Activated CD4-positive, alpha-beta memory T cell treated with anti-CD3 and anti-CD28 coated beads for 36 hours (primary cell): ENCODE results near the gene FGB. TPM values are rescaled to one million over a fixed set of nuclear protein-coding genes. Genes with fewer than 3 reads are reported as not detected.

Experiments
- CTCF ChIA-PET: fragments of 350-600 bp; sonication (Branson Sonifier 250); formaldehyde crosslinking; loops from one replicate; lab custom pipeline; 2021; ENCODE audit warnings: antibody characterized with exemption, inconsistent platforms; lab: Charles Lee
- POLR2A ChIA-PET: fragments of 350-600 bp; sonication (Branson Sonifier 250); formaldehyde crosslinking; loops from one replicate; lab custom pipeline; 2021; ENCODE audit warnings: antibody characterized with exemption; lab: Charles Lee
- DNase-seq: peaks from one replicate; pipeline ENCODE4 v3.0.0-alpha.2; 2020
- H3K27ac Mint-ChIP-seq: one replicate; pipeline ENCODE4 v1.8.0; 2021; ENCODE audit warnings: mixed read lengths
- H3K27me3 Mint-ChIP-seq: one replicate; pipeline ENCODE4 v1.8.0; 2021; ENCODE audit warnings: mixed read lengths
- H3K36me3 Mint-ChIP-seq: one replicate; pipeline ENCODE4 v1.8.0; 2021; ENCODE audit warnings: mixed read lengths
- H3K4me1 Mint-ChIP-seq: one replicate; pipeline ENCODE4 v1.8.0; 2021; ENCODE audit warnings: low read depth, mixed read lengths
- H3K4me3 Mint-ChIP-seq: one replicate; pipeline ENCODE4 v1.8.0; 2021; ENCODE audit warnings: mild to moderate bottlenecking, mixed read lengths
- H3K9me3 Mint-ChIP-seq: one replicate; pipeline ENCODE4 v1.8.0; 2021; ENCODE audit warnings: mixed read lengths
- intact Hi-C: fragments of 100-400 bp; cut with micrococcal nuclease; formaldehyde crosslinking; loops from one replicate; pipeline ENCODE4 v1.15.1; 2023
- total RNA-seq, 2 experiments: library from RNA; stranded (reverse); gene quantifications; one replicate each; pipeline ENCODE4 v1.2.3, GENCODE V29; 2021

Gene FGB
- total RNA-seq, 2 experiments from 2014 or later: not detected

DNA sequence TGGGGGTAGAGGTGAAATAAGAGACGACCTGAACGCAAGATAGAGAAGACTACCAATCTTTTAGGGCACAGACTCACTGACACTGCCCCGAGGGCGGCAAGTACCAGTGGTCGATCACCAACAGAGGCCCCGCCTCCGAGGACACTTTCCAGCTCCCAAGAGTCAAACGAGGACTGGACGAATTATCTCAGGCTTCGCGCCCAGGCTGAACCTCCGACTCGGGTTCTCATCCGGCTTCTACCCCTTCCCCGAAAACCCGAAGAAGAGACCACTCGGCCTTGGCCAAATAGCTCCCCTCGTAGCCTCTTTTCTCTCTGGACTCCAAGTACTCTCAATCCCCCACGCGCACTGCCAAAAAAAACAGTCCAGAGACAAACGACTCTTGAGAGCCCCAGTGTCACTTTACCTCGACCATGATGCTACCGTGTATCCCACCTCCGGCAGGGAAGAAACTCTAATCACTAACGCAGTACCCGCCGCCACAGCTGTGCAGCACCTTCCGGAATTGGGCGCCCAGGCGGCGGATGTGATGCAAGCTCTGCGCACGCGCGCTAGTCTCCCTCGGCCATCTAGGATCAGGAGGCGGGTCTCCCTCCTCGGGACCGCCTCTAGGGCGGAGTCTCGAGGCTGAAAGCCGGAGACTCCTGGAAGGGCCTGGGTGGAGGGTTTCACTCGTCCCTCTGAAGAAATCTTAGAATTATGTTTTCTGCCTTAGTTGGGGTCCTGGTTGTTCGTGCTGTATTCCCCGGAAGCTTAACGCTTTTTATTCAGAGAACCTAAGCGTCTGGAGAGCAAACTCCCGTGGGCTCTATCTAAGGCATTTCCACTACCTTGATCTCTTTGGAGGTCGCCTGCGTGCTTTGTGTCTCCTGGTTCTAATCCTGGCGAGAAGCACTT lies 12.7 kb upstream of the FGB start, which contains the start of gene PLRG1:
TSS of gene PLRG1 (minus strand) at position 507 of the 897 bp plus-strand sequence. CDS start at position 415, 92 bp downstream.
- peak within 1 kb of the TSS; percentile 93 for H3K4me3 Mint-ChIP-seq
- ChIA-PET POLR2A (interaction anchor here (1.1 kb wide), 2 partner anchors 20 to 826 kb away, joined by 3 read pairs; no protein-coding TSS in a partner anchor), CTCF (interaction anchor here (0.6 to 8.0 kb wide), 13 partner anchors 10 to 1403 kb away, joined by 3 to 222 read pairs (median 4); partner anchors contain the start of genes CTSO and FGB)
- H3K9me3 Mint-ChIP-seq: no peaks in the 10 kb centered on the region
- intact Hi-C loops: loop anchor here (1.0 to 5.0 kb wide), 3 partner anchors 172 to 826 kb away; partner anchors contain the start of gene MAP9
- peak within 1 kb of the TSS; percentile 88 for H3K27ac Mint-ChIP-seq
- no peaks in the 10 kb centered on the region for H3K27me3 Mint-ChIP-seq
- H3K36me3 Mint-ChIP-seq: peaks cover 16% of the 10 kb centered on the region
- peaks cover 20% of the 10 kb centered on the region for H3K4me1 Mint-ChIP-seq
- peak; percentile 97 for DNase-seq

GRCh38 chr4:154551872-154552686 lies 10.7 kb upstream of the FGB start:
- peaks cover 9% of the 10 kb centered on the region for H3K36me3 Mint-ChIP-seq
- H3K4me1 Mint-ChIP-seq: peaks cover 20% of the 10 kb centered on the region
- H3K4me3 Mint-ChIP-seq: no peak overlapping the region
- ChIA-PET CTCF (interaction anchor here (0.6 to 8.0 kb wide), 10 partner anchors 8 to 1425 kb away, joined by 3 to 222 read pairs (median 6); no protein-coding TSS in a partner anchor), POLR2A (no interaction called here)
- no peaks in the 10 kb centered on the region for H3K27me3 Mint-ChIP-seq
- DNase-seq: peak; percentile 80
- H3K27ac Mint-ChIP-seq: no peak overlapping the region
- H3K9me3 Mint-ChIP-seq: no peaks in the 10 kb centered on the region
- intact Hi-C loops: loop anchor here (1.0 to 5.0 kb wide), 6 partner anchors 66 to 1401 kb away; partner anchors contain the start of gene CTSO

DNA sequence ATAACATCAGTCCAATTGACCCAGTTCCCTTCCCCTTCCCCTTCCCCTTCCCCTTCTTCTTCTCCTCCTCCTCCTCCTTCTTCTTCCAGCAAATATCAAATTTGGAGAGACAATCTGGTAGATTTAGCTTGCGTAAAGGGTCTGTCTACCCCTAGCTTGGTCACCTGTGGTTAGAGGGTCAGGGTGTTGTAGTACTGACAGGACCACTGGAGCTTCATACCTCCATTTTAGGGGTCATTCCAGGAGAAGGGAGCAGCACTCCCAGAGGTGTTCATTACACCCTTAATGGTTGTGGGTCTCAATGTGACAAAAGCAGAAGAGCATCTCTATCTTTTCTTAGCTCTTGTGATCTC lies 3.7 kb upstream of the FGB start:
- Mint-ChIP-seq H3K27ac (no peak overlapping the region), H3K4me1 (peaks cover 5% of the 10 kb centered on the region), H3K36me3 (no peaks in the 10 kb centered on the region), H3K9me3 (no peaks in the 10 kb centered on the region), H3K27me3 (peaks cover 2% of the 10 kb centered on the region), H3K4me3 (no peak overlapping the region)
- DNase-seq: no peak
- CTCF ChIA-PET: interaction anchor here (0.6 to 6.0 kb wide), 11 partner anchors 9 to 817 kb away, joined by 3 to 98 read pairs (median 3); partner anchors contain the start of gene PLRG1
- intact Hi-C loops: loop anchor here (1.0 kb wide), 1 partner anchor 63 kb away; no protein-coding TSS in a partner anchor
- POLR2A ChIA-PET: no interaction called here

- intact Hi-C loops: loop anchor here (1.0 kb wide), 1 partner anchor 63 kb away; no protein-coding TSS in a partner anchor
- peaks cover 2% of the 10 kb centered on the region for H3K27me3 Mint-ChIP-seq
- DNase-seq: no peak
- no peak overlapping the region for H3K4me3 Mint-ChIP-seq
- no peaks in the 10 kb centered on the region for H3K36me3 Mint-ChIP-seq
- no peaks in the 10 kb centered on the region for H3K9me3 Mint-ChIP-seq
- H3K4me1 Mint-ChIP-seq: peaks cover 5% of the 10 kb centered on the region
- no peak overlapping the region for H3K27ac Mint-ChIP-seq
- ChIA-PET POLR2A (no interaction called here), CTCF (interaction anchor here (0.6 to 6.0 kb wide), 10 partner anchors 8 to 816 kb away, joined by 3 to 98 read pairs (median 4); partner anchors contain the start of gene PLRG1)
Measured at GRCh38 chr4:154559494-154560418, 3.1 kb upstream of the FGB start.

- Mint-ChIP-seq H3K36me3 (no peaks in the 10 kb centered on the region), H3K4me1 (peaks cover 5% of the 10 kb centered on the region), H3K27ac (no peak overlapping the region), H3K4me3 (no peak overlapping the region), H3K9me3 (no peaks in the 10 kb centered on the region), H3K27me3 (peaks cover 2% of the 10 kb centered on the region)
- ChIA-PET POLR2A (no interaction called here), CTCF (interaction anchor here (3.0 to 6.0 kb wide), 2 partner anchors 10 to 60 kb away, joined by 26 to 98 read pairs; partner anchors contain the start of gene PLRG1)
- DNase-seq: no peak
- intact Hi-C loops: no loop called here
Measured at GRCh38 chr4:154560419-154560801, 2.4 kb upstream of the FGB start.

GRCh38 chr4:154560824-154561231 lies 2.0 kb upstream of the FGB start:
- no peaks in the 10 kb centered on the region for H3K9me3 Mint-ChIP-seq
- intact Hi-C loops: no loop called here
- no peaks in the 10 kb centered on the region for H3K36me3 Mint-ChIP-seq
- POLR2A ChIA-PET: no interaction called here
- CTCF ChIA-PET: interaction anchor here (3.0 to 6.0 kb wide), 2 partner anchors 11 to 60 kb away, joined by 26 to 98 read pairs; partner anchors contain the start of gene PLRG1
- peaks cover 2% of the 10 kb centered on the region for H3K27me3 Mint-ChIP-seq
- peaks cover 5% of the 10 kb centered on the region for H3K4me1 Mint-ChIP-seq
- no peak for DNase-seq
- no peak overlapping the region for H3K27ac Mint-ChIP-seq
- no peak overlapping the region for H3K4me3 Mint-ChIP-seq

DNA sequence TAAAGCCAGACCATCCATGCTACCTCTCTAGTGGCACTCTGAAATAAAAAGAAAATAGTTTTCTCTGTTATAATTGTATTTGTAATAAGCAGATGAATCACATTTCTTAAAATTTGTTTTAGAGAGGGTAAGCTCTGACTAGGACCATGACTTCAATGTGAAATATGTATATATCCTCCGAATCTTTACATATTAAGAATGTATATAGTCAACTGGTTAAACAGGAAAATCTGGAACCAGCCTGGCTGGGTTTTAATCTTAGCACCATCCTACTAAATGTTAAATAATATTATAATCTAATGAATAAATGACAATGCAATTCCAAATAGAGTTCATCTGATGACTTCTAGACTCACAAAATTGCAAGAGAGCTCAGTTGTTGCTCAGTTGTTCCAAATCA lies 1.5 kb downstream of the FGB start:
- peaks cover 5% of the 10 kb centered on the region for H3K4me1 Mint-ChIP-seq
- H3K4me3 Mint-ChIP-seq: no peak overlapping the region
- H3K36me3 Mint-ChIP-seq: no peaks in the 10 kb centered on the region
- DNase-seq: no peak
- intact Hi-C loops: no loop called here
- CTCF ChIA-PET: interaction anchor here (1.3 to 1.5 kb wide), 2 partner anchors 9 to 54 kb away, joined by 3 to 6 read pairs; no protein-coding TSS in a partner anchor
- POLR2A ChIA-PET: no interaction called here
- no peaks in the 10 kb centered on the region for H3K9me3 Mint-ChIP-seq
- no peak overlapping the region for H3K27ac Mint-ChIP-seq
- no peaks in the 10 kb centered on the region for H3K27me3 Mint-ChIP-seq

- no peaks in the 10 kb centered on the region for H3K4me1 Mint-ChIP-seq
- H3K27ac Mint-ChIP-seq: no peak overlapping the region
- H3K4me3 Mint-ChIP-seq: no peak overlapping the region
- H3K36me3 Mint-ChIP-seq: no peaks in the 10 kb centered on the region
- ChIA-PET POLR2A (no interaction called here), CTCF (no interaction called here)
- peaks cover 1% of the 10 kb centered on the region for H3K27me3 Mint-ChIP-seq
- no peaks in the 10 kb centered on the region for H3K9me3 Mint-ChIP-seq
- intact Hi-C loops: no loop called here
- no peak for DNase-seq
Measured at GRCh38 chr4:154565704-154566103, 2.9 kb downstream of the FGB start.

DNA sequence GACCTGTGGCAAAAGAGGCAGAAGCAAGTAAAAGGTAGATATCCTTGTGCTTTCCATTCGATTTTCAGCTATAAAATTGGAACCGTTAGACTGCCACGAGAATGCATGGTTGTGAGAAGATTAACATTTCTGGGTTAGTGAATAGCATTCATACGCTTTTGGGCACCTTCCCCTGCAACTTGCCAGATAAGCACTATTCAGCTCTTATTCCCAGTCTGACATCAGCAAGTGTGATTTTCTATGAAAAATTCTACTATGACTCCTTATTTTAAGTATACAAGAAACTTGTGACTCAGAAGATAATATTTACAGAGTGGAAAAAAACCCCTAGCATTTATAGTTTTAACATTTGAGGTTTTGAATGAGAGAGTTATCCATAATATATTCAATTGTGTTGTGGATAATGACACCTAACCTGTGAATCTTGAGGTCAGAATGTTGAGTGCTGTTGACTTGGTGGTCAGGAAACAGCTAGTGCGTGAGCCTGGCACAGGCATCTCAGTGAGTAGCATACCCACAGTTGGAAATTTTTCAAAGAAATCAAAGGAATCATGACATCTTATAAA lies 3.9 kb downstream of the FGB start:
- Mint-ChIP-seq H3K27me3 (peaks cover 1% of the 10 kb centered on the region), H3K9me3 (no peaks in the 10 kb centered on the region), H3K36me3 (no peaks in the 10 kb centered on the region), H3K27ac (no peak overlapping the region), H3K4me1 (no peaks in the 10 kb centered on the region), H3K4me3 (no peak overlapping the region)
- POLR2A ChIA-PET: no interaction called here
- DNase-seq: no peak
- intact Hi-C loops: no loop called here
- CTCF ChIA-PET: interaction anchor here (1.0 to 2.1 kb wide), 2 partner anchors 7 to 17 kb away, joined by 3 to 4 read pairs; partner anchors contain the start of gene PLRG1

- H3K27me3 Mint-ChIP-seq: peaks cover 1% of the 10 kb centered on the region
- no peaks in the 10 kb centered on the region for H3K9me3 Mint-ChIP-seq
- DNase-seq: no peak
- POLR2A ChIA-PET: no interaction called here
- no peaks in the 10 kb centered on the region for H3K4me1 Mint-ChIP-seq
- no peak overlapping the region for H3K27ac Mint-ChIP-seq
- H3K36me3 Mint-ChIP-seq: no peaks in the 10 kb centered on the region
- CTCF ChIA-PET: interaction anchor here (2.1 kb wide), 1 partner anchor 10 kb away, joined by 4 read pairs; no protein-coding TSS in a partner anchor
- intact Hi-C loops: no loop called here
- no peak overlapping the region for H3K4me3 Mint-ChIP-seq
Measured at GRCh38 chr4:154569028-154569427, 6.2 kb downstream of the FGB start.
